HG03439 (cell line): ENCODE measurements around the gene DYRK1A.

Source experiments
- ATAC-seq: cut with Tn5 transposase; IDR thresholded peaks from one replicate; pipeline ENCODE4 v1.9.1; 2021; ENCODE audit warnings: mild to moderate bottlenecking, moderate library complexity; ENCODE audit not compliant: unreplicated experiment

Gene DYRK1A

GRCh38 chr21:37563641-37564340, 197.2 kb downstream of the DYRK1A start:
- peak; percentile 90 for ATAC-seq

- peak; percentile 44 for ATAC-seq
Measured at GRCh38 chr21:37564341-37564923, 197.9 kb downstream of the DYRK1A start.

- ATAC-seq: no peak
Measured at GRCh38 chr21:37564924-37565529, 198.5 kb downstream of the DYRK1A start.

- ATAC-seq: no peak
Measured at GRCh38 chr21:37565530-37566223, 199.1 kb downstream of the DYRK1A start.

- no peak for ATAC-seq
Measured at GRCh38 chr21:37566790-37567615, 200.4 kb downstream of the DYRK1A start.

- no peak for ATAC-seq
Measured at GRCh38 chr21:37568415-37568814, 201.8 kb downstream of the DYRK1A start.

- no peak for ATAC-seq
Measured at GRCh38 chr21:37568916-37569315, 202.3 kb downstream of the DYRK1A start.

GRCh38 chr21:37571442-37571841, 204.9 kb downstream of the DYRK1A start:
- no peak for ATAC-seq

- no peak for ATAC-seq
Measured at GRCh38 chr21:37574316-37574715, 207.7 kb downstream of the DYRK1A start.

- ATAC-seq: no peak
Measured at GRCh38 chr21:37574751-37575150, 208.2 kb downstream of the DYRK1A start.

GRCh38 chr21:37575580-37575979, 209.0 kb downstream of the DYRK1A start:
- no peak for ATAC-seq
